Smooth muscle cell of the brain vasculature (primary cell): ENCODE measurements around the gene TRIM44.

Experiments
- DNase-seq: peaks from one replicate; pipeline ENCODE4 v3.0.0-alpha.2; 2012; ENCODE audit warnings: low read depth, low spot score

Gene TRIM44

GRCh38 chr11:35717520-35717919 lies 54.9 kb downstream of the TRIM44 start:
- no peak for DNase-seq

DNA sequence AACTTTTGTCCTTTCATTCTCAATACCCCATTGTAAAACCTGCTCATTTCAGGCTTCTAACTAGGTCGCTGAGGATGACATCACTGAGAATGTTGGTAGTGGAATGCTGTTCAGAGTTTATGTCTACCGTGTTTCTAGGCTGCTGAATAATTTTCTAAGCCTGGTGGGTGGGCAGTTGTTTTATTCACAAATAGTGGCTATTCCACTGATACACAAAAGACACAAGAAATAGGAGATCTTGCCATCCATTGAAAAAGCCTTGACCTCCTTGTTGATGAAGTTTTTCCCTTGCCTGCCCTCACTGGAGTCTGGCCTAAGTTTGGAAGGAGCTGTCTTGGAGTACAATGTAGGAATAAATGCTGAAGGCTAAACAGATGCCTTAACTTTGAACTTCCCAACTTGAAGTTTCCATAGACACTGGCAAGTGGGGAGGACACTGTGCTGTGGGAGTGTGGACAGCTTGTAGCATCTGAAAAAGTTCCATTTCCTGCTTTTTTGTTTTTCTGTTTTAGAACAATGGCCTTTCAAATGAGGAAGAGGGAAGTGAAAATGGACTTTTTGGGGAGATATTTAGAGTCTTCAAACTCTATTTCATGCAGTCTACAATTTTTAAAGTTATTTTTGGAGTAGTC lies 59.2 kb downstream of the TRIM44 start:
- no peak for DNase-seq

DNA sequence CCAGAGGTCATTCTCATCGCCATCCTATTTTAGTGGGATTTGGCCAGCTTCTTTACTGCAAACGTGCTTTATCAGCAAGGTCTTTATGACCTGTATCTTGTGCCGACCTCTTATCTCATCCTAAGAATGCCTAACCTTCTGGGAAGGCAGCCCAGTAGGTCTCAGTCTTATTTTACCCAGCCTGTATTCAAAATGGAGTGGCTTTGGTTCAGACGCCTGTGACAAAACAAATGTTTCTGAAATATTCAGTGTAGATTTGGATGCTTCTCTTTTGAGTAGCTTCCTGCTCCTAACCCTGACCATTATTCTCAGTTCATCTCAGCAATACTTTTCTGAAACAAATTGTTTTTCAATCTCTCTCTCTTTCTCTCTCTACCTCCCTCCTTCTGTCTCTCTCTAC lies 60.1 kb downstream of the TRIM44 start:
- DNase-seq: no peak

- DNase-seq: no peak
Measured at GRCh38 chr11:35723493-35723892, 60.9 kb downstream of the TRIM44 start.

DNA sequence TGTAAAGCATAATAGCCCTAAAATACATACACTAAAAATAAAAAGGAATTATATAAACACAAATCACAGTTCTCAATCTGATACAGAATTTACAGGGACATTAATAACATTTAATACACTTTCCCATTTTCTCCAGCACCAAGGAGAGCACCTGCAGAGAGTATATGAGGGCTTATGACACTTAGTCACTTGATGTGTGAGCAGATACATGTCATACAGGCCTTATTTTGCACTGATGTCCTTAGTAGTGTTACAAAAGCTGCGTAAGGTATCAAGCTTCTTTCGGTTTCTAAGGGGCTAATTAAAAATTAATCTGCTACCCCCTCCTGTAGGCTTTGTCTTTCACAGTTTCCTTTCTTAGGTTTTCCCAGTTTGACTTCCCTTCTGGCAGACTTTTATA lies 61.3 kb downstream of the TRIM44 start:
- DNase-seq: no peak

GRCh38 chr11:35725885-35726284 lies 63.3 kb downstream of the TRIM44 start:
- DNase-seq: no peak

- DNase-seq: no peak
Measured at GRCh38 chr11:35727140-35727539, 64.6 kb downstream of the TRIM44 start.

DNA sequence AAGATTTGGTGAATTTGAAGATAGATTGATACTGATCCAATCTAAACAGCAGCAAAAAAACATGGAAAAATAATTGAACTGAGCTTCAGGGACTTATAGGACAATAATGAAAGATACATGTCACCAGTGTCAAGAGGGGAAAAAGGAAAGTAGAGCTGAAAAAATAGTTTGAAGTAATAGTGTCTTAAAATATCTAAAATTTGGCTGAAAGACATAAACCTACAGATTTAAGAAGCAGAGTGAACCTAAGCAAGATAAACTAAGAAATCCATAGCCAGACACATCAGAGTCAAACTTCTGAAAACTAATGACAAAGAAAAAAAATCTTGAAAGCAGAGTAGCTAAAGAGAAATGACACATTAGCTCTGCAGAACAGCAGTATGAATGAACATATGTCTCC lies 67.7 kb downstream of the TRIM44 start:
- DNase-seq: no peak

GRCh38 chr11:35734669-35735410 lies 72.3 kb downstream of the TRIM44 start:
- DNase-seq: no peak

DNA sequence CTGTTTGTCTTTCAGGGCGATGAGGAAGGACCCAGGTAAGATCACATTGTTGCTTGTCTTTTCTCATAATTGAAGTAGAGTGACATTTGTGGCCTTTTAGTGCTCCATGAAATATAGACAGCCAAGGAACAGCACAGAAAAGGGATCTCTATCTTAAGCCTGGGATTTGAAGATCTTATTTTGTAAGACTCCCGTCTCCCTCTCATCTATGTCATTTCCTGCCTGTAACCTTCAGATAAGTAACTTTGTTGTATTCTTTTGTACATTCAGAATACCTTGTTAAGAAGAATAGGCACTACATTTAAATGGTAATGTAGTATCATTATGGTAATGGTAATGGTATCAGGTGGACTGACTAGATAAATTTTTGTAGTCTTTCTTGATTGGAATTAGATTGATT lies 72.8 kb downstream of the TRIM44 start:
- no peak for DNase-seq

DNA sequence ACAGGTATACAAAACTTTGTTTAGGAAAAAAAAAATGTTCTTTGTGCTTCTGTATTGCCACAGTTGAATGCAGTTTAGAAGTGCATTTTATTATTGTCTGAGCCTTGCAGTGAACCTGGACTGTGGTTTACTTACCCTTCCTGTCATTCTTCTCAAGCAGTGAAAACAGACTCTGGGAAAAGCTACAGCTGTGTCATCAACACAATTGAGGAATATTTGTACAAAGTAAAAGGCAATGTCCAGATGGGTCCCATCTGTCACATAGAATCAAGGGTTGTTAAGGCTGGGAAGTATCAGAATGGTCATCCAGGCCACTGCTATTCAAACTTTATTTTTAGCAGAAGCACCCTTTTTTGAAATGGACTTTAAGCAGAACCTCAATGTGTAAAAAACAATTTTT lies 73.3 kb downstream of the TRIM44 start:
- DNase-seq: no peak

- DNase-seq: no peak
Measured at GRCh38 chr11:35736952-35737351, 74.4 kb downstream of the TRIM44 start.

- no peak for DNase-seq
Measured at GRCh38 chr11:35740061-35740799, 77.7 kb downstream of the TRIM44 start.

GRCh38 chr11:35742707-35743454 lies 80.3 kb downstream of the TRIM44 start:
- no peak for DNase-seq

DNA sequence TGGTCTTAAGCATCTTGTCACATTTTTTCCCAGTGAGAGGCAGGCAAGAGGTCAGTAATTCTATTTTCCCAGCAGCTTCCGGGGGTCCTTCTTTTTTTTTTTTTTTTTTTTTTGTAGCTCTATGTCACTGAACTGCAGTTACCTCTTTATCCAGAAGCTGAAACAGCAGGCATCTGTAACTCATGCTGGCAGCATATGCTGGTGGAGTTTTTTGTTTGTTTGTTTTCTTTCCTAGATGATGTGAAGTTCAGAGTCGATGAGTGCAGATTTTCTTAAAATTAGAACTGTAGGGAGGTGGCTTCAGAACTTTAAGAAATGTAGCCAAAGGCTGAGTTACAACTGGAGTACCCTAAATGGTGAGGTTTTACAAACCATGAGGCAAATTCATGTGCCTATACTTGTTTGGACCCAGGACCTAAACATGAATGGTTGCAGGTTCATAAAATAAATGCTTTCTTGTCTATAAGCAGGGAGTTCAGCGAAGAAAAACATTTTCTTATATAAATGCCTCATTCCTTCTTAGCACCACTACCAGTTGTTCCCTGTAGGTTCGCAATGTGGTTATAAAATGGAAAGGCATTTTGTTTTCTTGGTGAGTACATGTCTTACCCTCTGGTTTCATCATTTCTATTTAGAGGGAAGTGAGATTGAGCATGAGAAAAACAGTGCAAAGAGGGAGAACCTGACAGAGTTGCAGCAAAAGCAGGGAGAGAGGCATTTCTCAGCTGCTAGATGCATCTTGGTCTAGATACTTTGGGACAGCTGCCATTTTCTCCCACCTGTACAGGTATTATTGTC lies 84.0 kb downstream of the TRIM44 start:
- DNase-seq: no peak

DNA sequence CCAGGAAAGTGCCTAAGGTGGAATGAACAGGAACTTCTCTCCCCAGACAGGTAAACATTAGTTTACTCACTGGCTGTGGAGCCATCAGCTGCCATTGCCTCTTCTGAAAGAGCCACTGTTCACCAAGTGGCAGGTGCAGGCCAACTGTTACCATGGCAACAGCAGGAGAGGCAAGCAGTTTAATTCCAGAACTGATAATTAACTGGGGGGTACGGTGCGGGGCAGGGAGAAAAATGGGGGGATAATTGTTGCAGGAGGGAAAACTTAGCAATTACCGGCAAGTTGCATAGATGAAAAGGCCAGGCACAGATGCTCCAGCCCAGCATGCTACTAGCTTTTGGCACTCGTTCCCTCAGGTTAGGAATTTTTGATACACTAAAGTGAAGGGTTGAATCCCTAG lies 85.1 kb downstream of the TRIM44 start:
- DNase-seq: no peak

- no peak for DNase-seq
Measured at GRCh38 chr11:35748644-35749043, 86.1 kb downstream of the TRIM44 start.

GRCh38 chr11:35750315-35750714 lies 87.7 kb downstream of the TRIM44 start:
- DNase-seq: no peak

DNA sequence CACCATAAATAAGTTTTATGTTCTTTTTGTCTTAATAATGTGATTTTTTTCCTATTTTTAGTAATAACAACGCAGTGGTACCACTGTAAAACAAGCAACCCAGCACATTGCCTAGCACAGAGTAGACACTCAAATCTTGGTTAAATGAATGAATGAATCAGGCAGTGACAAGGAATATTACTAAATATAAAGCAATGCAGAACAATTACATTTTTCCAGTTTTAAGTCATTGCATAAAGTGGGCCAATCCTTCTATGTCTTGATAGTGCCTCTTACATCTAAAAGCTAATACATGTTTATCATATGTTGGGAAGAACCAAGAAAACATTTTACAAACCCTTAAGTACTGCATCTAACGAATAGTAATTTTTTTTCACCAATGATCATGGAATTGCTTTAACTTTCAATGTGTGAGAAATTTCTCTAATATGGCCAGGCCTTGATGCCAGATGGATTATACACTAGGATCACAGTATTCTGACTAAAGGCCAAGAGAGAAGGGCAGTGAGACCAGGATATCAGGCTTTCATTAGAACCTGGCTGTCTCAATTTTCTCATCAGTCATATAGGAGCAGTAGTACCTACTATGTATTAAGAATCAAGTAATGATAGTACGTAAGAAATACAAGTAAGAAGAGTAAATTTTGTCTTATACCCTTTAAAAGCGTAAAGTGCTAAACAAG lies 88.5 kb downstream of the TRIM44 start:
- no peak for DNase-seq

GRCh38 chr11:35751664-35752061 lies 89.1 kb downstream of the TRIM44 start:
- no peak for DNase-seq

- no peak for DNase-seq
Measured at GRCh38 chr11:35752115-35752514, 89.5 kb downstream of the TRIM44 start.
